ENCODE data around the gene SKOR2. TPM values are rescaled to one million over a fixed set of nuclear protein-coding genes. Genes with fewer than 3 reads are reported as not detected.
"Not testable (repeated sequence)": the region's sequence is repeated elsewhere in the genome, so short reads cannot be mapped to it uniquely, and the experiment has no call there.

The SKOR2 gene
- polyA plus RNA-seq, 1 donor, result not detected

DNA sequence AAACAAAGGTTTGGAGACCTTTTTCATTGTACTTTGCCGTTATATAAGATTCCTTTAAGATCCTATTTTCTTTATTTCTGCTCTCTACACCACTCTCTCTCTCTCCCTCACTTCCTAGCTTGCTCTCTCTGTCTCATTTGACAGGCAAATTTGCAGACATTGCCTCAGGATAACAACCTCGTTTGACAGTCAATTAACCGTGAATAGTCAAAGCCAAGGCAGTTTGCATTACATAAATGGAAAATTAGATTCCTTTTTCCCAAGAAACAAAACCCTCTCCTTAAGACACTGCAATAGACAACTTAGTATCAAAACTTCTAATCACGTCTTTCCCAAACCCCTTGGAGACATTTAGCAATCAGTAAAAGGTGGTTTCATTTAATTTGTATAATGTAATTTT, 7.4 kb downstream of the SKOR2 start:
- no peak for DNase-seq
- H3K27me3 ChIP-seq (ENCODE audit: control insufficient read depth, insufficient read depth, low read length), result peaks cover 56% of the 10 kb centered on the region
- H3K36me3 ChIP-seq (ENCODE audit: control insufficient read depth, insufficient read depth, low read length), result no peaks in the 10 kb centered on the region

DNA sequence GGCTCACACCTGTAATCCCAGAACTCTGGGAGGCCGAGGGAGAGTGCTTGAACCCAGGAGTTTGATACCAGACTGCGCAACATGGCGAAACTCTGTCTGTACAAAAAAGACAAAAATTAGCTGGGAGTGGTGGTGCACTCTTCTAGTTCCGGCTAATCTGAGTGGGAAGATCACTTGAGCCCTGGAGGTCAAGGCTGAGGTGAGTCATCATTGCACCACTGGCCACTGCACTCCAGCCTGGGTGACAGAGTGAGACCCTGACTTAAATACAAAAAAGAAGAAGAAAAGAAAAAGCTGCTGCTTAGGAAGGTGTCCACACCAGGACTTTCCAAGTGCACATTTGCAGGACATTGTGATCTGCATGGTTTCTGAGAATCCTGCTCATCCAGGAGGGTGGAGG, 16.4 kb downstream of the SKOR2 start:
- Histone ChIP-seq H3K9me3 (ENCODE audit: control insufficient read depth, low read depth, low read length) (no peaks in the 10 kb centered on the region), H3K27me3 (ENCODE audit: control insufficient read depth, insufficient read depth, low read length) (peaks cover 28% of the 10 kb centered on the region), H3K36me3 (ENCODE audit: control insufficient read depth, insufficient read depth, low read length) (no peaks in the 10 kb centered on the region), H3K4me3 (ENCODE audit: low read length) (no peak overlapping the region), H3K27ac (ENCODE audit: low read length) (no peak overlapping the region), H3K4me1 (ENCODE audit: control insufficient read depth, insufficient read depth, low read length) (no peaks in the 10 kb centered on the region)
- DNase-seq, result no peak
- no CpG with 5 or more reads among the region's 4 CpGs for WGBS (ENCODE audit: insufficient coverage, low lambda C conversion rate)

More for the DNA sequence above, 7.4 kb downstream of the SKOR2 start:
- WGBS (ENCODE audit: insufficient coverage, low lambda C conversion rate), result 27% methylated on average over 1 of the region's 4 CpGs
- Histone ChIP-seq H3K4me3 (ENCODE audit: low read length) (no peak overlapping the region), H3K4me1 (ENCODE audit: control insufficient read depth, insufficient read depth, low read length) (no peaks in the 10 kb centered on the region), H3K27ac (ENCODE audit: low read length) (no peak overlapping the region), H3K9me3 (ENCODE audit: control insufficient read depth, low read depth, low read length) (peaks cover 6% of the 10 kb centered on the region)

DNA sequence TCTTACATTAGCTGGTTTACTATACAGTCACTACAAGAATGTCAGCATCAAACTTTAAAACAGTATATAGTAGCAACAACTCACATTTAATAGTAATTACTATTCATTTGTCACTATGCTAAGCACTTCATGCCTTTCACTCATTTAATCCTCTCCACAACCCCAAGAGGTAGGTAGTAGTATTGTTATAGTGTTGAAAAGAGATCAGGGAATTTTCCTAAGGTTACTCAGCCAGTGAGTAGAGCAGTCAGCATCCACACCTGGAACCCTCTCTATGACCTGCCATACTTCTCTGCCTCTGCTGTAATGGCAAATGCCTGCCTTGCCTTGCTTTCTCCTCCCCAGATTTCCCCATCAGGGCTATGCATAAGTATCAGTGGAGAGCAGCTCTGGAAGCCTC, 24.8 kb downstream of the SKOR2 start:
- no peak for DNase-seq
- H3K36me3 ChIP-seq (ENCODE audit: control insufficient read depth, insufficient read depth, low read length), result no peaks in the 10 kb centered on the region
- no peak overlapping the region for H3K4me3 ChIP-seq (ENCODE audit: low read length)
- H3K4me1 ChIP-seq (ENCODE audit: control insufficient read depth, insufficient read depth, low read length), result no peaks in the 10 kb centered on the region
- H3K27ac ChIP-seq (ENCODE audit: low read length), result no peak overlapping the region
- H3K9me3 ChIP-seq (ENCODE audit: control insufficient read depth, low read depth, low read length), result no peaks in the 10 kb centered on the region
- H3K27me3 ChIP-seq (ENCODE audit: control insufficient read depth, insufficient read depth, low read length), result peaks cover 19% of the 10 kb centered on the region

DNA sequence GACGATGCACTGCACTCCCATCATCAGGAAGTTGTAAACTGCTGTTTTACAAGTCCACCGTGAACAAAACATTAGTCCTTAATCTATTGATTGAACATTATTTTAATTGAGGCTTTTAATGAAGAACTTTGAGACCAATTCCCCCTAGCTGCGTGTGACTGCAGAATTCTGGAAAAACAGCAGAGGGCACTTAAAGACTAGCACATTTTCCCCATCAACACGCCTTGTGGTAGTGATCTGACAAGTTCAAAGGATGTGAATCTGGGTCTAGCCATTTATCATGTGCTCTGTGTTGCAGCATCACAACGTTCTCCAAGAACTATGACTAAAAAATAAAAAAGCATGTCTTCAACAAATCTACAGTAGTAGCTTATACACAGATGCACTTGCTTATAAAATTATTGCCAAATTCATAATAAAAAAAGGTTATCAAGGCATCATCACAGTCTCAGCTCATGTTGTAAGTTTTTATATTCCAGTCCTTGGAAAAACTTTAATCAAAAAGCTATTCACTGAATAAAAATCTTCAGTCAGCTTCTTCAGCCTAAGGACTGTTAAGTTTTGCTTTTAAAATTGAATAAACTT, 35.8 kb downstream of the SKOR2 start:
- H3K9me3 ChIP-seq (ENCODE audit: control insufficient read depth, low read depth, low read length), result no peaks in the 10 kb centered on the region
- H3K4me1 ChIP-seq (ENCODE audit: control insufficient read depth, insufficient read depth, low read length), result no peaks in the 10 kb centered on the region
- H3K27me3 ChIP-seq (ENCODE audit: control insufficient read depth, insufficient read depth, low read length), result peaks cover 8% of the 10 kb centered on the region
- WGBS (ENCODE audit: insufficient coverage, low lambda C conversion rate), result 0% methylated on average over 1 of the region's 5 CpGs
- no peaks in the 10 kb centered on the region for H3K36me3 ChIP-seq (ENCODE audit: control insufficient read depth, insufficient read depth, low read length)
- peak; percentile 10 to 18 for DNase-seq
- H3K4me3 ChIP-seq (ENCODE audit: low read length), result no peak overlapping the region
- H3K27ac ChIP-seq (ENCODE audit: low read length), result no peak overlapping the region

DNA sequence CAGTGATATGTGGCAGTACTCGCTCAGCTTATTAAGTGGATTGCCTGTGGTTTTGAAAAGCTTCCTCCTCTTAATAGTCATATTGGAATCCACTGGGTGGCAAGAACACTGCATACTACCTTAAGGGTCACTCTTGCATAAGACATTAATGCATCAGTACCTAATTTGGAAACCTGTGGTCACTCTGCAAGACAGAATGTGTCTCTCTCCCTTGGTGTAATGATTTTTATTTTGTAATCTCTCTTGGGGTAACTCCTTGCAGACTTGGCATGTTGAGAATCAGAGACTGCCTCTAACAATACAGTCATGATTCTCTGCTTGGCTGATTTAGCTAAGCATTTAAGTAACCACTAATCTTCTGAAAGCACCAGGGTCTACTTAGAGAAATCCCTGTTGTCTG, 42.3 kb downstream of the SKOR2 start:
- Histone ChIP-seq H3K9me3 (ENCODE audit: control insufficient read depth, low read depth, low read length) (no peaks in the 10 kb centered on the region), H3K4me3 (ENCODE audit: low read length) (no peak overlapping the region), H3K36me3 (ENCODE audit: control insufficient read depth, insufficient read depth, low read length) (no peaks in the 10 kb centered on the region), H3K27me3 (ENCODE audit: control insufficient read depth, insufficient read depth, low read length) (peaks cover 19% of the 10 kb centered on the region), H3K27ac (ENCODE audit: low read length) (no peak overlapping the region), H3K4me1 (ENCODE audit: control insufficient read depth, insufficient read depth, low read length) (no peaks in the 10 kb centered on the region)
- WGBS (ENCODE audit: insufficient coverage, low lambda C conversion rate), result 100% methylated on average over 1 of the region's 1 CpG
- DNase-seq, result no peak

DNA sequence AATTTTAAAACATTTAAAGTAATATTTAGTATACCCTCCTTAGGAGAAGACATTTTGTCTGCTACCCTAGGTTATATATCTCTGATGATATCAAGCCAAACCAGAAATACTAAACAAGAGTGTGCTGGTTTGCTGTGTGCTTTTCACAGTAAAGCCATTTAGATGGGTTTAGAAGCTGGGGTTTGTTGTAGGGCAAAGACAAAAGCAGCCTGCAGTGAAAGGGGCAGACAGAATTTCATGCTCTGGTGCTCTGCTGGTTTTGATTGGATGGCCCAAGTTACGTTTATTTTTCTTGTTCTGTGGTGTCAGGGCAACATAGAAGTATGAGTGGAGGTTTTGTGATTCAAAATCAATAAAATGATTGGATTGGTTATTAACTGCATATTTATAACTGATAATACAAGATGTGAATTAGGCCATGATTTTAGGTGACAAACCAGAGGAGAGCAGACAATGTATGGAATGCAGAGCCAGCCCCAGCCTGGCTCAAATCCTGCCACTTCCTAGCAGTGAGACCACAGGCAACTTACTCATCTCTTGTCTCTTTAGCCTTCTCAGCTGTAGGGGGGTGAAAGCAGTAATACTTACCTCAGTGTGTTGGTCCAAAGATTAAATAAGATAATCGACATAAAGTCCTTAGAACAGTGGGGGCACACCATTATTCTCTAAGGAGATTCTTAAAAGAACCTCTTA, 44.4 kb downstream of the SKOR2 start:
- no peak for DNase-seq
- Histone ChIP-seq H3K4me1 (ENCODE audit: control insufficient read depth, insufficient read depth, low read length) (no peaks in the 10 kb centered on the region), H3K9me3 (ENCODE audit: control insufficient read depth, low read depth, low read length) (no peaks in the 10 kb centered on the region), H3K27ac (ENCODE audit: low read length) (no peak overlapping the region), H3K27me3 (ENCODE audit: control insufficient read depth, insufficient read depth, low read length) (peaks cover 20% of the 10 kb centered on the region), H3K4me3 (ENCODE audit: low read length) (no peak overlapping the region), H3K36me3 (ENCODE audit: control insufficient read depth, insufficient read depth, low read length) (no peaks in the 10 kb centered on the region)
- no CpG with 5 or more reads among the region's 2 CpGs for WGBS (ENCODE audit: insufficient coverage, low lambda C conversion rate)

DNA sequence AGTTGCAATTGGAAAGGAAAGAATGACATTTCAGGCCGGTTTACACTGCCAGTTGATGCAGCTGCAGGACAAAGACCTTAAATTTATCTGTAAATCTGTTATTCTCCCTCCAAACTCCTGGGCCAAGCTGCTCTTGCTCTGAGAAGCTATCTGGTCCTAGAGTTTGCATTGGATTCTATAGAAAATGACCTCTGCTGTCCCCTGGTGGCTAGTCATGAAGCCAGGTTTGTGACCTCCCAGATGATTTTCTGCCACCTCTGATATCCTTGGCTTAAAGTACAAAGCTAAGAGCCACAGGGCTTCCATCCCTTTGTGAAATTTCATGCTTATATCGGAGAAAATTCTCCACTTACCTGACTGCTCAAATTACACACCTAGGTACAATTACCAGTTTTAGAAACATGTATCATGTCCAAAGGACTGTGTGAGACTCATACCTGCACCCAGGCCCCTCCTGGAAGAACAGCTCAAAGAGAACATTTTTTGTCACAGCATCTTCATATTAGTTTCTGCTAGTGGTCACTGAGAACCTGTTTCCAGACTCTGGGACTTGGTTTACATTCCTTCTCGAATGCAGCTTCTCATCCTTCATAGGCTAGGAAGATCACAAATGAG, 46.4 kb downstream of the SKOR2 start:
- Histone ChIP-seq H3K4me3 (ENCODE audit: low read length) (no peak overlapping the region), H3K4me1 (ENCODE audit: control insufficient read depth, insufficient read depth, low read length) (no peaks in the 10 kb centered on the region), H3K9me3 (ENCODE audit: control insufficient read depth, low read depth, low read length) (no peaks in the 10 kb centered on the region), H3K27ac (ENCODE audit: low read length) (no peak overlapping the region), H3K36me3 (ENCODE audit: control insufficient read depth, insufficient read depth, low read length) (no peaks in the 10 kb centered on the region), H3K27me3 (ENCODE audit: control insufficient read depth, insufficient read depth, low read length) (peaks cover 20% of the 10 kb centered on the region)
- 57% methylated on average over 1 of the region's 3 CpGs for WGBS (ENCODE audit: insufficient coverage, low lambda C conversion rate)
- peak; percentile 5 to 19 for DNase-seq

DNA sequence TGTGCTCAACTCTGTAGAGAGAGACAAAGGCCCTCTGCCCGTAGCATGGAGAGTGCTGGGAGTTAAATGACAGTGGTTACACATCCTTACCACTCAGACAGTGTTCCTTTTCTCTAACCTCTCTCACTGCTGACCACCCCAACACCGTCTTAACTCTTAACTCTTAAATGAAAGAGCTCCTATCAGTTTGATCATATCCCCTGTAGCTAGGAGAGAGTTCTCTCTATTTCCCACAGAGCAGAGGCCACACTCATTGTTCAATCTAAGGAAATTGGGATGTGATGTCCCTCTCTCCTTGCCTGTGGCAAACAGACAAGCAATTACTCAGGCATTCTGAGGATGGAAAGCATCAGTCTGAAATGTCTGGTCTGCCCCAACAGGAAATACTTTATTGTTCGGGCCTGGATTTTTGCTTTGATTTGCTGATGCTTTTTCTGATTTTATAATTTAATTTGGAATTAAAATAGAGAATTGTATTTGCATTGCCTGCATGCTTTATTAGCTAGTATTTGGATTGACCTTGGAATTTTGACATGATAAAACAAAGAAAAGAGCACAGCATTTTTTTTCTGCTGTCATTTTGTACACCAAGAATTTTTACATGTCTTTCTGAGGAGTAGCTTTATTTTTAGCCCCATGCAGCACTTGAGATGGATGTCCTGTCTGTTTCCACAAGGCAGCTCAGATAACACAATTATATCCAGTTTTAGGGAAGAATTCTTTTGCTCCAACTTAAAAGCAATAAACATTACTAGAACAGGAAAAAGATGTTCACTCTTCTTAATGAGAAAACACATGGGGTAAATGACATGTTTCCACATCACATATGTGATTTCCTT, 47.6 kb downstream of the SKOR2 start:
- Histone ChIP-seq H3K27ac (ENCODE audit: low read length) (no peak overlapping the region), H3K9me3 (ENCODE audit: control insufficient read depth, low read depth, low read length) (no peaks in the 10 kb centered on the region), H3K4me1 (ENCODE audit: control insufficient read depth, insufficient read depth, low read length) (no peaks in the 10 kb centered on the region), H3K27me3 (ENCODE audit: control insufficient read depth, insufficient read depth, low read length) (peaks cover 13% of the 10 kb centered on the region), H3K36me3 (ENCODE audit: control insufficient read depth, insufficient read depth, low read length) (no peaks in the 10 kb centered on the region), H3K4me3 (ENCODE audit: low read length) (no peak overlapping the region)
- WGBS (ENCODE audit: insufficient coverage, low lambda C conversion rate), result no CpG with 5 or more reads among the region's 3 CpGs
- DNase-seq, result no peak

DNA sequence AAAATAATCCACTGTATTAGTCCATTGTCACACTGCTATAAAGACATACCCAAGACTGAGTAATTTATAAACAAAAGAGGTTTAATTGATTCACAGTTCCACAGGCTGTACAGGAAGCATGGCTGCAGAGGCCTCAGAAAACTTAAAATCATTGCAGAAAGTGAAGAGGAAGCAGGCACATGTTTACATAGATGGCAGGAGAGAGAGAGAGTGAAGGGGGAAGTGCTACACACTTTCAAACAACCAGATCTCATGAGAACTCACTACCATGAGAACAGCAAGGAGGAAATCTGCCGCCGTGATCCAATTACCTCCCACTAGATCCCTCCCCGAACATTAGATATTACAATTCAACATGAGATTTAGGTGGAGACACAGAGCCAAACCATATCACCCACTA, 55.5 kb downstream of the SKOR2 start:
- H3K4me1 ChIP-seq (ENCODE audit: control insufficient read depth, insufficient read depth, low read length); H3K36me3 ChIP-seq (ENCODE audit: control insufficient read depth, insufficient read depth, low read length); H3K27me3 ChIP-seq (ENCODE audit: control insufficient read depth, insufficient read depth, low read length); H3K27ac ChIP-seq (ENCODE audit: low read length); H3K9me3 ChIP-seq (ENCODE audit: control insufficient read depth, low read depth, low read length); DNase-seq; H3K4me3 ChIP-seq (ENCODE audit: low read length): not testable (repeated sequence)
- WGBS (ENCODE audit: insufficient coverage, low lambda C conversion rate), result no CpG with 5 or more reads among the region's 3 CpGs

DNA sequence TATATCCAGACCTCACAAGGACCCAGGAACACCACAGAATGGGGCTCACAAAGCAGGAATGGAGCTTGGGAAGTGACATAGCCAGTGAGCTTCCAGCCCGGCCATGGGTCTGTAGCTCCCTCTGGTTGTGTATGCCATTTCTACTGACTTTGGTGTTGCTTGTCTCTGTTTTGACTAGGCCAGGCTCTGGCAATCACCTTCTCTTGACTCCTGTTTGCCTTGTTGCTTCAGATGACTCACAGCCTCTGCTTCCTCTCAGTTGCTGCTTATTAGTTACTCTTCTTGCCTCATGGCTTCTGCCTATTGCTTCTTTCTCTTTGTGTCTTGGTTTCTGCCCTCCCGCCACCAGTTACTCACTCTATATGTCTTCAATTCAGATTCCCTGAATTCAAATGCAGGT, 59.5 kb downstream of the SKOR2 start:
- Histone ChIP-seq H3K27ac (ENCODE audit: low read length) (no peak overlapping the region), H3K9me3 (ENCODE audit: control insufficient read depth, low read depth, low read length) (no peaks in the 10 kb centered on the region), H3K4me3 (ENCODE audit: low read length) (no peak overlapping the region), H3K4me1 (ENCODE audit: control insufficient read depth, insufficient read depth, low read length) (no peaks in the 10 kb centered on the region), H3K36me3 (ENCODE audit: control insufficient read depth, insufficient read depth, low read length) (no peaks in the 10 kb centered on the region), H3K27me3 (ENCODE audit: control insufficient read depth, insufficient read depth, low read length) (peaks cover 5% of the 10 kb centered on the region)
- WGBS (ENCODE audit: insufficient coverage, low lambda C conversion rate), result no CpG with 5 or more reads among the region's 2 CpGs
- DNase-seq, result no peak
